Measurements from ENCODE around the gene SERPINB4. TPM values are rescaled to one million over a fixed set of nuclear protein-coding genes. Genes with fewer than 3 reads are reported as not detected.

SERPINB4 gene
- total RNA-seq, 1 donor from 2014 or later = not detected

DNA sequence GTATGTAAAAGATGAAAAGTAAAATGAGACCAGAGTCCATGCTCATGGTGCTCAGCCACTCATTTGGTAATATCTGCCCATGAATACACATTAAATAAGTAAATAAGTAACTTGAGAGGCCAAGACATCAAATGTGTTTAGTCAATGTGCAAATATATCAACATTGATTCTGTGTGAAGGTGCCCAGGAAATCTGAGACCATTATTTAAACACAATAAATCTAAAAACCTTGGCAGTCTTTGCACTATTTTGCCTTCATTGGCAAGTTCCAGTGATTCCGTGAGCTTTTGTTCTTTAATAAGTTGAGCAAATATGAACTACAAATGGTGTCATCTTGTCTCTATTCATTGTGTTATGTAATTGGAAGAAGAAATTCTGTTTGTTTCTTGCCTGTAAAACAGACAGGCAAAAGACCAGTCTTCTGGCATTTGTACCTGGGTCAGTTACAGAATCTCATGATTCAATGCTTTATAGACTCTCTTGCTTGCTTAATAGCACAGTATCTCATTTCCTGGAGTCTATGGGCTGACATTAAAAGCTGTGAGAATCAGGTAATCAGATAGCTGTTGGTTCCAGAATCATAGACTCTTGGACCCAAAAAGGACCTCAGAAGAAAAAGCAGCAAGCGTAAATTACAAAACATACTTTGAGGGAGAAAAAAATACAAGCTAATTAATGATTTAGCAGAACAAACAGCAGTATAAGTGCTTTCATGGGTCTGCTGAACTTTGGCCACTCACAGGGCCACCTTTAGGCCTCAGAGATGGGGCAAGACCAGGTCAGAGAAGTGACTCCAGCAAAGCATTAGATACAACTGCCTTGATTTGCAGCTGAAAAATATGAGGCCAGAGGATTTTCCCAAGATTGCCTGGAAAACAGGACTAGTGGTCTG is 37.6 kb upstream of the SERPINB4 start:
- Mint-ChIP-seq H3K9me3 (ENCODE audit: unreplicated experiment) (no peaks in the 10 kb centered on the region), H3K27me3 (ENCODE audit: unreplicated experiment) (peaks cover 3% of the 10 kb centered on the region), H3K4me3 (ENCODE audit: unreplicated experiment) (no peak overlapping the region), H3K27ac (ENCODE audit: unreplicated experiment) (no peak overlapping the region), H3K36me3 (ENCODE audit: unreplicated experiment) (no peaks in the 10 kb centered on the region), H3K4me1 (ENCODE audit: unreplicated experiment) (peaks cover 9% of the 10 kb centered on the region)
- TF ChIP-seq, protein P1, sequence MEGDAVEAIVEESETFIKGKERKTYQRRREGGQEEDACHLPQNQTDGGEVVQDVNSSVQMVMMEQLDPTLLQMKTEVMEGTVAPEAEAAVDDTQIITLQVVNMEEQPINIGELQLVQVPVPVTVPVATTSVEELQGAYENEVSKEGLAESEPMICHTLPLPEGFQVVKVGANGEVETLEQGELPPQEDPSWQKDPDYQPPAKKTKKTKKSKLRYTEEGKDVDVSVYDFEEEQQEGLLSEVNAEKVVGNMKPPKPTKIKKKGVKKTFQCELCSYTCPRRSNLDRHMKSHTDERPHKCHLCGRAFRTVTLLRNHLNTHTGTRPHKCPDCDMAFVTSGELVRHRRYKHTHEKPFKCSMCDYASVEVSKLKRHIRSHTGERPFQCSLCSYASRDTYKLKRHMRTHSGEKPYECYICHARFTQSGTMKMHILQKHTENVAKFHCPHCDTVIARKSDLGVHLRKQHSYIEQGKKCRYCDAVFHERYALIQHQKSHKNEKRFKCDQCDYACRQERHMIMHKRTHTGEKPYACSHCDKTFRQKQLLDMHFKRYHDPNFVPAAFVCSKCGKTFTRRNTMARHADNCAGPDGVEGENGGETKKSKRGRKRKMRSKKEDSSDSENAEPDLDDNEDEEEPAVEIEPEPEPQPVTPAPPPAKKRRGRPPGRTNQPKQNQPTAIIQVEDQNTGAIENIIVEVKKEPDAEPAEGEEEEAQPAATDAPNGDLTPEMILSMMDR (IDR thresholded peaks at IDR 0.05) = no peak
- DNase-seq (ENCODE audit: extremely low spot score, unreplicated experiment) = no peak

DNA sequence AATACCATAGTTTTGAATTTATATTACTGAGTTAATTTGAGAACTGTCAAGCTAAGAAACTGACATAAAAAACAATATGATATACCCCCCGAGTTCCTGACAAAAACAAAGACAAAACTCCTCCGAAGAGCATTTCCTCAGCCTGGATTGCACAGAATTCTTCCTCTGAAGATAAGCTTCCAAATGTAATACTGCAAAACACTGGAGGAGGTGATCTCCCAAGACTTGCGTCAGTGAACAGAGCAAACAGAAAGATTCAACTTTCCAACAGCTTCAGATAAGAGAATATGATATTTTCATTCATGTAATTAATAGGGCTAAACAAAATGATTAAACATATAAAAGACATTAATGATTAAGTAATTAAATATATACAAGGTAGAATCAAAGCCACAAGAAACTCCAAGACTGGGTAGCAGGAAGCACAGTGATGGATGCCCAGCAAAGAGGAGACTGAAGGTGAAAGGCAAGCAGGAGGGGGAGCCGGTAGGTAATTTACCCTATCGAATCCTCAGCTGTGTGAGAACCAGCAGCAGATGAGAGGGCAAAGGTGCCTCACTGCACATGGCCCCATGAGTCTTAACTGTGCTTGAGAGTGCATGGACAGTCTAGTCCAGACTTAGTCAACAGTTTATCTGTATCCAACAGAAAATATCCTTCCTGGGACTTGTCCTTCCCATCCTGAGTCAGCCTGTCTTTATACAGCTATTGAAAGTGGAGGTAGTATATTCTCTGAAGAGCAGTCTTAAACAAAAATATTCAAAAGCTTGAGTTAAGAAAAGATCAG is 36.0 kb upstream of the SERPINB4 start:
- Mint-ChIP-seq H3K36me3 (ENCODE audit: unreplicated experiment) (no peaks in the 10 kb centered on the region), H3K9me3 (ENCODE audit: unreplicated experiment) (no peaks in the 10 kb centered on the region), H3K4me3 (ENCODE audit: unreplicated experiment) (no peak overlapping the region), H3K4me1 (ENCODE audit: unreplicated experiment) (peaks cover 9% of the 10 kb centered on the region), H3K27me3 (ENCODE audit: unreplicated experiment) (peaks cover 7% of the 10 kb centered on the region), H3K27ac (ENCODE audit: unreplicated experiment) (no peak overlapping the region)
- no peak for DNase-seq (ENCODE audit: extremely low spot score, unreplicated experiment)
- TF ChIP-seq, protein P1 (IDR thresholded peaks at IDR 0.05) = no peak

DNA sequence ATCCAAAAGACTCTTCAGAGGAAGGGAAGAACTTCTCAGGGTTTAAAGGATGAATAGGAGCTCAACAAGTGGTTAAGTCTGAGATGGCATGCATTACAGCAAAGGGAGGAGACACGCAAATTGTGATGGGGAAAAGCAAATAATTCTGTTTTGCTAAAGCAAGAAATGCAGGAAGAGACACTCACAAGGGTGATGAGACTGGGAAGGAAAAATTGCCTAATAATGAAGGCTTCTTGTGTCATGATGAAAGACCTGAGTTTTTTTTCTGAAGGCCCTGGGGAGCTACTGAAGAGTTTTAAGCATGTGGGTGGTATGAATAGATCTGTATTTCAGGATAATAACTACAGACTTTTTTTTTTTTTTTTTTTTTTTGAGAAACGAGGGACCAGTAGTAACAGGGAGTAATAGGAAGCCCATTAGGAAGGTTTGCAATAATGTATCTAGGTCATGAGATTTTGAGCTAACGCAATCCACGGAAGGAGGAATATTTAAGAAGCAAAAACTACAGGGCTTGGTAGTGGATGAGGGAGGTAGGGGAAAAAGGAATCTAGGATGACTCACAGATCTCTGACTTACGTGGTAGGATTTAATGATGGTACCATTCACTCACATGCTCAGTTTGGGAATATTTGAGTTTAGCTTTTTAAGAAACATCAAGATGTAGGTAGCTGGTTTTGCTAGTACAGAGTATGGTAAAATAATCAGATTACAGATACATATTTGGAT is 33.6 kb upstream of the SERPINB4 start:
- DNase-seq (ENCODE audit: extremely low spot score, unreplicated experiment) = no peak
- no peaks in the 10 kb centered on the region for H3K36me3 Mint-ChIP-seq (ENCODE audit: unreplicated experiment)
- no peak overlapping the region for H3K27ac Mint-ChIP-seq (ENCODE audit: unreplicated experiment)
- no peaks in the 10 kb centered on the region for H3K4me1 Mint-ChIP-seq (ENCODE audit: unreplicated experiment)
- H3K4me3 Mint-ChIP-seq (ENCODE audit: unreplicated experiment) = no peak overlapping the region
- peaks cover 25% of the 10 kb centered on the region for H3K27me3 Mint-ChIP-seq (ENCODE audit: unreplicated experiment)
- TF ChIP-seq, protein P1 (IDR thresholded peaks at IDR 0.05) = no peak
- H3K9me3 Mint-ChIP-seq (ENCODE audit: unreplicated experiment) = no peaks in the 10 kb centered on the region

DNA sequence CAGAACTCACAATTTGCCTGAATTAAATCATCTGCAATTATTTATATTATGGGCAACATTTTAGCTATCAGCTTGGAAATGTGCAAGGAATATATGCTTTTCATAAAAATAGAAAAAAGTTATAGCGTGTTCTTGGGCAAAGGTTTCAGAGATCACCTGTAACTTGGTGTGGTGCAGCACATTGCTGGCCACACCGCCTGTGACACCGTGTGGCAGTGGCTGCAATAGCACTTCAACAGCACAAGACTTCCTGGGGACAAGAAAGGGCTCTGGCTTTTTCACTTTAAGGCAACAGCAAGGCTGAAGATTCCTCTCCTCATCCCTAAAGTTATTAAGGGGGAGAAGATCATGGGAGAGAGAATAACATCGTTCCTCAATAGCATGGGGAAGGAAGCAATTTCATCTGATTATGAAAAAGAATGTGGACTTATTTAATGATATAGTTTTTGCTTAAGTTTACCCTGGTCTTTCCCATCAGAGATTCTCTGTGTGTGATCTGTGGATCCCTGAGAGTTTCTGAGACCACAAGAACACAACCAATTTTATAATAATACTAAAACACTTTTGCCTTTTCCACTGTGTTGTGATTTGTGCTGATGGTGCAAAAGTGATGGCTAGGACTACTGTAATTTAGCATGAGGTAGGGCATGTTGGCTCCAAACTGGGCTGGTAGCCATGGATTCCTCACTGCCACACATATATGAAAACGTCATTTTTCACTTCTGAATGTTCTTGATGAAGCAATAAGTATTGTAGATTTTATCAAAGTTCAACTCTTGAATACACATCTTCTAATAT is 32.7 kb upstream of the SERPINB4 start:
- TF ChIP-seq, protein P1 (IDR thresholded peaks at IDR 0.05) = no peak
- Mint-ChIP-seq H3K4me1 (ENCODE audit: unreplicated experiment) (no peaks in the 10 kb centered on the region), H3K27ac (ENCODE audit: unreplicated experiment) (no peak overlapping the region), H3K27me3 (ENCODE audit: unreplicated experiment) (peaks cover 27% of the 10 kb centered on the region), H3K36me3 (ENCODE audit: unreplicated experiment) (no peaks in the 10 kb centered on the region), H3K4me3 (ENCODE audit: unreplicated experiment) (no peak overlapping the region), H3K9me3 (ENCODE audit: unreplicated experiment) (no peaks in the 10 kb centered on the region)
- no peak for DNase-seq (ENCODE audit: extremely low spot score, unreplicated experiment)
